Aorta (tissue), 5 donors: ENCODE measurements around the gene ZNF296. TPM values are rescaled to one million over a fixed set of nuclear protein-coding genes. Genes with fewer than 3 reads are reported as not detected.

Experiments
- ATAC-seq: fragments of 200-7000 bp; cut with Tn5 transposase; one replicate; pipeline ENCODE4 v1.9.1; 2022; ENCODE audit warnings: moderate library complexity; ENCODE audit not compliant: low FRiP score
- DNase-seq, 2 donors: peaks; one replicate each; pipeline ENCODE4 v3.0.0-alpha.2; 2020
- H3K27ac ChIP-seq, 2 donors: one replicate each; pipeline ENCODE4 v1.5.1; 2013; ENCODE audit warnings: low read length in 2 of 2, mild to moderate bottlenecking in 2 of 2, moderate library complexity in 2 of 2, control low read depth in 1 of 2, inconsistent platforms in 1 of 2, low read depth in 1 of 2
- H3K27me3 ChIP-seq, 2 donors: one replicate each; pipeline ENCODE4 v1.6.1; 2013; ENCODE audit warnings: control low read depth in 1 of 2, low read length in 1 of 2, mild to moderate bottlenecking in 1 of 2, moderate library complexity in 1 of 2; ENCODE audit not compliant: insufficient read depth in 2 of 2, control insufficient read depth in 1 of 2
- H3K36me3 ChIP-seq, 2 donors: one replicate each; pipeline ENCODE4 v1.6.1; 2013; ENCODE audit warnings: control low read depth in 1 of 2, low read length in 1 of 2, mild to moderate bottlenecking in 1 of 2; ENCODE audit not compliant: insufficient read depth in 2 of 2, control insufficient read depth in 1 of 2
- H3K4me1 ChIP-seq, 2 donors: one replicate each; pipeline ENCODE4 v1.6.1; 2013; ENCODE audit warnings: low read length in 2 of 2, control low read depth in 1 of 2, mild to moderate bottlenecking in 1 of 2, moderate library complexity in 1 of 2; ENCODE audit not compliant: insufficient read depth in 2 of 2, control insufficient read depth in 1 of 2
- H3K4me3 ChIP-seq, 2 donors: one replicate each; pipeline ENCODE4 v1.5.1; 2013; ENCODE audit warnings: low read length in 2 of 2, control low read depth in 1 of 2, mild to moderate bottlenecking in 1 of 2
- H3K9me3 ChIP-seq: one replicate; pipeline ENCODE4 v1.6.1; 2013; ENCODE audit warnings: mild to moderate bottlenecking, low read length; ENCODE audit not compliant: control insufficient read depth
- WGBS, 2 donors: extraction: QIAGEN DNeasy Blood & Tissue Kit; methylation state at CpG; one replicate each; pipeline ENCODE4 v1.1.7; 2013; 5-methylcytosine and 5-hydroxymethylcytosine counted together
- intact Hi-C, 2 donors: fragments of 100-400 bp; cut with DNase I; formaldehyde crosslinking; loops; one replicate each; pipeline versions ENCODE4 v1.14.2 to v1.15.0; 2022
- polyA plus RNA-seq, 2 donors: library from polyadenylated mRNA; stranded (reverse); fragments of 200-250 nt; gene quantifications; one replicate each; pipeline ENCODE4 v1.2.3, GENCODE V29; 2013
- total RNA-seq, 2 donors: library from RNA; stranded (reverse); fragmentation: NEBNext Ultra II Directional; extraction: Animal tissue kit (Norgen Biotek cat#: 25700); gene quantifications; one replicate each; pipeline ENCODE4 v1.2.1, GENCODE V29; 2021
- donor health status: healthy with polysubstance abuse.
- donor health status: Bipolar disorder and iron deficiency.
- donor health status: DM: no; HTN: no; CAD: no.
- donor health status: DM: no; HTN: no; CAD: no.
- donor health status: DM: yes; HTN: yes; CAD: no.

ZNF296 gene
- total and polyA plus RNA-seq, 4 donors: 0.19 to 1.1 (median 0.41) TPM

DNA sequence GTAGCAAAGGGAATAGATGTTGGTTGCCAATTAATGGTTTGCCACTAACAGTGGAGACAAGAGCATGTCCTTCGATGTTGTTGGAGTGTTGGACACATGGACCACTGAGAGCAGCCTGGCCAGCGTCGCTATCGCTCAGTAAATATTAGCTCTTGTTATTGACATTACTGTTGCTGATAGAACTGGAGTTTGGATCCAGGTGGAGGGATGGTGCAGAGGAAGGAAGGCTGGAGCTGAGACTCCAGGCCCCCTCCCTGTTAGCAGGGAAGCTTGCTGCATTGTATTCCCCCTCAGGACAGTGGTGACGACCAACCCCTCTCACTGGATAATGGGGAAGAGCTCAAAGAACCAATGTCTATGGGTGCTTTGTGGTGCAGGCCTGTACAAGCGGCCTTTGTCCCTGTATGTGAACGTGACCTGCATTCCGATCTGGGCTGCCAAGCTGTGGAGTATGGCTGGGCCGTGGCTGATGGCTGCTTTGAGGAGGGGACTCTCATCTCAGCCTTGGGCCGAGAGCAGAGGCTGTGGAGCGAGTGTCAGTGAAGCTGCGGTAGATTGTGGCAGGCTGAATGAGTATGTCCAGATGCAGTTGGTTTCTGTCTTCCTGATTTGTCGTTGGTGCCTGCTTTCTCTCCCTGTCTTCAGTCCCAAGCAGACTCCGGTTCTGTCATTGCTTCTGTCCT, 30.5 kb downstream of the ZNF296 start:
- intact Hi-C loops: no loop called here
- Histone ChIP-seq H3K27ac (no peak overlapping the region), H3K36me3 (peaks cover 0 to 9% of the 10 kb centered on the region in 2 donors), H3K9me3 (no peaks in the 10 kb centered on the region), H3K4me1 (no peaks in the 10 kb centered on the region), H3K27me3 (no peaks in the 10 kb centered on the region), H3K4me3 (no peak overlapping the region)
- no peak for DNase-seq
- no peak for ATAC-seq
- 75 to 80% methylated on average over 14 of the region's 14 CpGs for WGBS, 2 donors

DNA sequence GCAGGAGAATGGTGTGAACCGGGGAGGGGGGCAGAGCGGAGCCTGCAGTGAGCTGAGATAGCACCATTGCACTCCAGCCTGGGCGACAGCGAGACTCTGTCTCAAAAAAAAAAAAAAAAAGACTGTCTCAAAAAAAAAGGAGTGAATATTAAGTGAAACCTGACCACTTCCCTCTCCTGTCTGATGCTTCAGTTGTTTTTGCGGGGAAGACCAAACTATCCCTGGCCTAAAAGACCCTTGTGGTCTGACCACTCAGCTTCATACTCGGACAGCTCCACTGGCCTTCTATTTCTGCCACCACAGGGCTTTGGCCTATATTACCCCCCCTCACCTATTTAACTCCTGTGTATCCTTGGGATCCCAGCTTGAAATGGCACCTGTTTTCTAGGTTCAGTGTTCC, 35.2 kb downstream of the ZNF296 start:
- no peak for DNase-seq
- Histone ChIP-seq H3K36me3 (peaks cover 0 to 9% of the 10 kb centered on the region in 2 donors), H3K4me1 (no peaks in the 10 kb centered on the region), H3K27ac (no peak overlapping the region), H3K9me3 (no peaks in the 10 kb centered on the region), H3K27me3 (no peaks in the 10 kb centered on the region), H3K4me3 (no peak overlapping the region)
- WGBS, 2 donors: 77 to 78% methylated on average over 5 to 6 of the region's 6 CpGs
- intact Hi-C loops: no loop called here
- ATAC-seq: no peak

DNA sequence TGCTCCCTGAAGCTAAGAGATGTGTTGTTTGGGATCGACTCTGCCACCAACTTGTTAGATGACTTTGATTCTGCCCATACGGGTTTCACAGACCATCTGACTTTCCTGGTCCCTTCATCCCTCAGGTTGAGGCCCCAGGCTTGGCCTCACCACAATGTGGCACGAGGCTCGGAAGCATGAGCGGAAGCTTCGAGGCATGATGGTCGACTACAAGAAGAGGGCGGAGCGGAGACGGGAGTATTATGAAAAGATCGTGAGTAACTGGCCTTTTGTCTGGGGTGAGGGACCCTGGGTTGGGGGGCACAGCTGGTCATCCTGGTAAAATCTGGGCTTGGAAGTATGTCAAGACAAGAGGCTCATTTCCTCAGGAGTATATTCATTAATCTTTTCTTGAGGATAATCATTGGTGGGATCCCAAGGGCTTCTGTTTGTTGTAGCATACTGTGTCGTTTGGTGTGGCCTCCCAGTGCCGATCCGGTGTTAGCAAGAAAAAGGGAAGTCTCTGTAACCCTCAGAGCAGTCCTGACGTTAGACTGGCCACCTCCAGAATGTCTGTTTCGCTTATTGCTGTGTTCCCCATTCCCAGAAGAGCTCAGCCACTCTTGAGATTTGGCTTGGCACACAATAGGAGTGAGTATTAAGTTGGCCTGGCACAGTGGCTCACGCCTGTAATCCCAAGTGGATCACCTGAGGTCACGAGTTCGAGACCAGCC, 36.1 kb downstream of the ZNF296 start:
- intact Hi-C loops: no loop called here
- no peak overlapping the region for H3K4me3 ChIP-seq
- H3K4me1 ChIP-seq: no peaks in the 10 kb centered on the region
- DNase-seq (no peak), ATAC-seq (no peak)
- H3K27ac ChIP-seq: no peak overlapping the region
- no peaks in the 10 kb centered on the region for H3K9me3 ChIP-seq
- H3K27me3 ChIP-seq: no peaks in the 10 kb centered on the region
- peaks cover 0 to 5% of the 10 kb centered on the region in 2 donors for H3K36me3 ChIP-seq
- WGBS, 2 donors: 76 to 77% methylated on average over 19 of the region's 19 CpGs

DNA sequence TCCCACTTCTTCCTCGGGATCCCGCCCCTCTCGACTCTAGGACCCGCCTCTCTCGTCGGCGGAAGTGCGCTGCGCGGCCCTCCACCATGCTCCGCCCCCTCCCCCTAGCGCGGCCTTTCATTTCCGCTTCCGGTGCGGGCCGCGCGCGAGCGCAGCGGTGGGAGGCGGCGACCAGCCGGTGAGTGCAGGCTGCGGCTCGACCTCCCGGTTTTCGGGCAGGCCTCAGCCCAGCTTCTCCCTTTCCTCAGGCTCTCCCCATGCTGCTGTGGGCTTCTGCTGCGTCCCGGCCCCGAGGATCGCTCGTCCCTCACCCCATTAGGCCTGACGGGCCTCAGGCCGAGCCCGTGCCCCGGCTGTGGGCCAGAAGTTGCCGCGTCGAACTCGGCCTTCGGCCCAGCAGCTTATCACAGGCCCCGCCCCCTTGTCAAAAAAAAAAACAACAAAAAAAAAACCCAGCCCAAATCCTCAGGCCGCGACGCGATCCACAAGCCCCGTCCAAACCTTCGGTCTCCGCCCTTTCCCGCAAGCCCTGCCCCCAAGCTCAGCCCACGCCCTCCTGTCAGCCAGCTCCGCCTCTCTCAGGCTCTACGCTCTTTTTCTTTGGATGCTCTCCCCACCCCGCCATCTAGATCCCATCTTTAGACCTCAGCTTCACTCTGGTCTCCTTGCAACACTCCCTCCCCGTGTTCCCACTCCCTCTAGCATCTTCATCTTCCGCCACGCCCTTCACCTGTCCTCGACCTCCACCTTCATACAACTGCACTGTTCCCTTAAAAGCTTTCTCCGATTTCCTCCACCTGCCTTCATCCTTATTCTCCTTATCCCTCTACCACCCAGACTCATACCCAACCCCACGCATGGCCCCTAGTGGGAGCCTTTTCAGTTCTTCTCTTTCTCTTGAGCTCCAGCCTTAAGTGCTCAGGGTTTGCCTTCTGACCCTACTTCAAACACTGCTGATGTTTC, 37.1 kb downstream of the ZNF296 start, which contains the start of gene CLASRP:
Gene CLASRP (plus strand): TSS at position 115 of the 963 bp plus-strand sequence. CDS start 1,168 bp downstream, outside the sequence.
- Histone ChIP-seq H3K4me3 (peak within 1 kb of the TSS; percentile 65 to 86), H3K27me3 (no peaks in the 10 kb centered on the region), H3K36me3 (peaks cover 0 to 4% of the 10 kb centered on the region in 2 donors), H3K4me1 (no peaks in the 10 kb centered on the region), H3K27ac (peak within 1 kb of the TSS in 1 of 2 donors; percentile 89), H3K9me3 (no peaks in the 10 kb centered on the region)
- intact Hi-C loops: loop anchor here in 1 of 2 donors (5.0 kb wide), 1 partner anchor 38 kb away; the partner anchor contains the start of genes GEMIN7 and ZNF296
- DNase-seq (peak; percentile 96 to 97), ATAC-seq (peak; percentile 99)
- WGBS, 2 donors: 2% methylated on average over 56 to 62 of the region's 62 CpGs

DNA sequence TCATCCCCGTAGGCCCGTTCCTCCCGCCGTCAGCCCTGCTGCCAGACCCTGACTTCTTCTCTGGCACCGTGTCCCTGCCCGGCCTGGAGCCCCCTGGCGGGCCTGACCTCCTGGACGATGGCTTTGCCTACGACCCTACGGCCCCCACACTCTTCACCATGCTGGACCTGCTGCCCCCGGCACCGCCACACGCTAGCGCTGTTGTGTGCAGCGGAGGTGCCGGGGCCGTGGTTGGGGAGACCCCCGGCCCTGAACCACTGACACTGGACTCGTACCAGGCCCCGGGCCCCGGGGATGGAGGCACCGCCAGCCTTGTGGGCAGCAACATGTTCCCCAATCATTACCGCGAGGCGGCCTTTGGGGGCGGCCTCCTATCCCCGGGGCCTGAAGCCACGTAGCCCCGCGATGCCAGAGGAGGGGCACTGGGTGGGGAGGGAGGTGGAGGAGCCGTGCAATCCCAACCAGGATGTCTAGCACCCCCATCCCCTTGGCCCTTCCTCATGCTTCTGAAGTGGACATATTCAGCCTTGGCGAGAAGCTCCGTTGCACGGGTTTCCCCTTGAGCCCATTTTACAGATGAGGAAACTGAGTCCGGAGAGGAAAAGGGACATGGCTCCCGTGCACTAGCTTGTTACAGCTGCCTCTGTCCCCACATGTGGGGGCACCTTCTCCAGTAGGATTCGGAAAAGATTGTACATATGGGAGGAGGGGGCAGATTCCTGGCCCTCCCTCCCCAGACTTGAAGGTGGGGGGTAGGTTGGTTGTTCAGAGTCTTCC, 38.7 kb downstream of the ZNF296 start:
- no peaks in the 10 kb centered on the region for H3K36me3 ChIP-seq
- H3K27me3 ChIP-seq: no peaks in the 10 kb centered on the region
- H3K9me3 ChIP-seq: no peaks in the 10 kb centered on the region
- WGBS, 2 donors: 89 to 90% methylated on average over 37 of the region's 37 CpGs
- H3K27ac ChIP-seq: no peak overlapping the region
- intact Hi-C loops: loop anchor here in 1 of 2 donors (5.0 kb wide), 1 partner anchor 40 kb away; the partner anchor contains the start of genes GEMIN7 and ZNF296
- no peaks in the 10 kb centered on the region for H3K4me1 ChIP-seq
- DNase-seq (no peak), ATAC-seq (no peak)
- H3K4me3 ChIP-seq: no peak overlapping the region

DNA sequence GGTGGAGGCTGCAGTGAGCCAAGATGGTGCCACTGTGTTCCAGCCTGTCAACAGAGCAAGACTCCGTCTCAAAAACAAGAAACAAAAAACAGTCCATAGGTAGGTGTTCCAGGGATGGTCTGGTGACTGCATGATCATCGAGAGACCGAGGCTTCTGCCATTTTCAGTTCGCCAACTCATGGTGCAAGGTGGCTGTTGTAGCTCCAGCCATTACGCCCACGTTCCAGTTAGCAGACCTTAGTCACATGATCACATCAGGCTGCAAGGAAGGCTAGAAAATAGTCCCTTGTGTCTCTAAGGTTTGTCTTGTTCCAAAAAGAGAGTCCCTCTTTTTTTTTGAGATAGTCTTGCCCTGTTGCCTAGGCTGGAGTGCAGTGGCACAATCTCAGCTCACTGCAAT, 40.5 kb downstream of the ZNF296 start:
- intact Hi-C loops: loop anchor here in 1 of 2 donors (5.0 kb wide), 1 partner anchor 42 kb away; the partner anchor contains the start of genes GEMIN7 and ZNF296
- DNase-seq: no peak
- Histone ChIP-seq H3K27me3 (no peaks in the 10 kb centered on the region), H3K27ac (no peak overlapping the region), H3K9me3 (no peaks in the 10 kb centered on the region), H3K4me1 (no peaks in the 10 kb centered on the region), H3K36me3 (no peaks in the 10 kb centered on the region), H3K4me3 (no peak overlapping the region)
- ATAC-seq: no peak
- WGBS, 2 donors: 94 to 96% methylated on average over 6 of the region's 6 CpGs

DNA sequence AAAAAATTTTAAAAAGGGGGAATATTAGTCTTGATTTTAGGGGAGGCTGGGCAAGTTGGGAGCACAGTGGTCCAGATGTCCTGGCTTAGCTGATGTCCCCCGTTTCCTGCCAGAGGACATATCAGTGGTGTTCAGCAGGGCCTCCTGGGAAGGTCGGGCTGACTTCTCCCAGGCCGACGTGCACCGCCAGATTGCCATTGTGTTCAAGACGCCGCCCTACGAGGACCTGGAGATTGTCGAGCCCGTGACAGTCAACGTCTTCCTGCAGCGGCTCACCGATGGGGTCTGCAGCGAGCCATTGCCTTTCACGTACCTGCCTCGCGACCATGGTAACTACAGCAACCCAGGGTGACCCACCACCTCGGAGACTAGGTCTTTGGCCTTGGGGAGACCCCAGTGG, 43.9 kb downstream of the ZNF296 start:
- DNase-seq: no peak
- Histone ChIP-seq H3K4me3 (no peak overlapping the region), H3K27me3 (no peaks in the 10 kb centered on the region), H3K9me3 (no peaks in the 10 kb centered on the region), H3K27ac (no peak overlapping the region), H3K4me1 (no peaks in the 10 kb centered on the region), H3K36me3 (no peaks in the 10 kb centered on the region)
- ATAC-seq: no peak
- intact Hi-C loops: no loop called here
- 86 to 90% methylated on average over 18 of the region's 18 CpGs for WGBS, 2 donors

DNA sequence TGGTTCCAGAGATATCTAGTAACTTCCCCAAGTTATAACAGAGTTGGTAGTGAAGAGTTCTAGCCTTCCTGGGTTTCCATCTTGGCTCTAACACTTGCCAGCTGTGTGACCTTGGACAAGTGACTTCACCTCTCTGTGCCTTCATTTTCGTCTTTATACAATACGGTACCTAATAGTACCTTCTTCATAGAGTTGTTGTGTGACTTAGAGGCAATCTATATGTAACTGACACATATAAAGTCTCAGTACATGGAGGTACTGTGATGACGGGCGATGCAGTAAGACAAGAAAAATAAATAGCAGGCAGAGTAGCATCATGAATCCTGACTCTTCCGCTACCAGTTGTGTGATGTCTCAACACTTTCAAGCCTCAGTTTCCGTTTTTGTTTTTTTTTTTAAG, 45.5 kb downstream of the ZNF296 start:
- no peaks in the 10 kb centered on the region for H3K27me3 ChIP-seq
- DNase-seq (no peak), ATAC-seq (no peak)
- 88 to 95% methylated on average over 6 of the region's 6 CpGs for WGBS, 2 donors
- H3K4me3 ChIP-seq: no peak overlapping the region
- intact Hi-C loops: no loop called here
- no peaks in the 10 kb centered on the region for H3K4me1 ChIP-seq
- no peak overlapping the region for H3K27ac ChIP-seq
- H3K9me3 ChIP-seq: no peaks in the 10 kb centered on the region
- no peaks in the 10 kb centered on the region for H3K36me3 ChIP-seq
